HG03103 (cell line): ENCODE results near the gene ICAM5.
"Not testable (repeated sequence)": the region's sequence is repeated elsewhere in the genome, so short reads cannot be mapped to it uniquely, and the experiment has no call there.

Experiments
- ATAC-seq: cut with Tn5 transposase; IDR thresholded peaks from one replicate; pipeline ENCODE4 v1.9.1; 2021; ENCODE audit warnings: low read depth; ENCODE audit not compliant: unreplicated experiment

ICAM5 gene

GRCh38 chr19:10289836-10290356, at the start of gene ICAM5:
ICAM5 (plus strand) TSS chr19:10289952; CDS start chr19:10290044, 92 bp downstream.
- no peak for ATAC-seq

GRCh38 chr19:10241826-10242449, 47.8 kb upstream of the ICAM5 start:
- not testable (repeated sequence) for ATAC-seq

GRCh38 chr19:10243606-10244005, 46.1 kb upstream of the ICAM5 start:
- ATAC-seq = no peak

- no peak for ATAC-seq
These were observed 44.4 kb upstream of the ICAM5 start for GRCh38 chr19:10245189-10245939.

GRCh38 chr19:10246511-10246910, 43.2 kb upstream of the ICAM5 start:
- no peak for ATAC-seq

- ATAC-seq = peak; percentile 87
These were observed 37.7 kb upstream of the ICAM5 start, which contains the start of gene MRPL4 for GRCh38 chr19:10251792-10252694. MRPL4 (plus strand) TSS chr19:10252214; CDS start chr19:10252254, 40 bp downstream.

GRCh38 chr19:10252707-10253106, 37.0 kb upstream of the ICAM5 start:
- no peak for ATAC-seq

GRCh38 chr19:10254244-10254643, 35.5 kb upstream of the ICAM5 start:
- ATAC-seq = no peak

- ATAC-seq = no peak
These were observed 34.4 kb upstream of the ICAM5 start for GRCh38 chr19:10255358-10255757.

- ATAC-seq = no peak
These were observed 33.2 kb upstream of the ICAM5 start for GRCh38 chr19:10256551-10256950.

GRCh38 chr19:10256970-10257615, 32.7 kb upstream of the ICAM5 start:
- no peak for ATAC-seq

GRCh38 chr19:10258080-10258710, 31.6 kb upstream of the ICAM5 start:
- ATAC-seq = no peak

- ATAC-seq = no peak
These were observed 30.4 kb upstream of the ICAM5 start for GRCh38 chr19:10259162-10259905.

GRCh38 chr19:10260141-10260584, 29.6 kb upstream of the ICAM5 start:
- ATAC-seq = no peak

- no peak for ATAC-seq
These were observed 27.0 kb upstream of the ICAM5 start for GRCh38 chr19:10262771-10263170.

GRCh38 chr19:10266706-10267105, 23.0 kb upstream of the ICAM5 start:
- no peak for ATAC-seq

GRCh38 chr19:10268071-10268470, 21.7 kb upstream of the ICAM5 start:
- ATAC-seq = no peak

- no peak for ATAC-seq
These were observed 20.2 kb upstream of the ICAM5 start for GRCh38 chr19:10269333-10270179.
